Liver (tissue), 9 donors: Measurements from ENCODE around the gene SETD1A. TPM values are rescaled to one million over a fixed set of nuclear protein-coding genes. Genes with fewer than 3 reads are reported as not detected.

ENCODE experiments used
- DNase-seq: peaks from one replicate; pipeline ENCODE4 v3.0.0-alpha.2; 2017; ENCODE audit warnings: low spot score
- H3K27ac ChIP-seq, 2 donors: one replicate each; pipeline ENCODE4 v1.7.0; 2013; ENCODE audit warnings: inconsistent platforms in 2 of 2, low read length in 2 of 2, control low read depth in 1 of 2, low read depth in 1 of 2, mild to moderate bottlenecking in 1 of 2
- H3K27me3 ChIP-seq, 4 donors: one replicate each; pipeline versions ENCODE4 v1.6.1 to v1.7.0; 2013; ENCODE audit warnings: low read length in 3 of 4, inconsistent platforms in 1 of 4, mild to moderate bottlenecking in 1 of 4, moderate library complexity in 1 of 4; ENCODE audit not compliant: control insufficient read depth in 4 of 4, insufficient read depth in 4 of 4
- H3K36me3 ChIP-seq, 4 donors: one replicate each; pipeline versions ENCODE4 v1.6.1 to v1.7.0; 2013; ENCODE audit warnings: low read length in 3 of 4, mild to moderate bottlenecking in 3 of 4, low read depth in 1 of 4, moderate library complexity in 1 of 4; ENCODE audit not compliant: control insufficient read depth in 4 of 4, insufficient read depth in 3 of 4
- H3K4me1 ChIP-seq, 4 donors: one replicate each; pipeline versions ENCODE4 v1.6.1 to v1.7.0; 2013; ENCODE audit warnings: low read length in 3 of 4, mild to moderate bottlenecking in 3 of 4, moderate library complexity in 1 of 4; ENCODE audit not compliant: control insufficient read depth in 4 of 4, insufficient read depth in 4 of 4
- H3K4me3 ChIP-seq, 3 donors: one replicate each; pipeline versions ENCODE4 v1.6.1 to v1.7.0; 2013; ENCODE audit warnings: low read length in 3 of 3, control low read depth in 1 of 3, low read depth in 1 of 3, mild to moderate bottlenecking in 1 of 3
- H3K9ac ChIP-seq, 2 donors: one replicate each; pipeline ENCODE4 v1.7.0; 2013; ENCODE audit warnings: low read length in 2 of 2, mild to moderate bottlenecking in 2 of 2, moderate library complexity in 2 of 2, control low read depth in 1 of 2, low read depth in 1 of 2
- H3K9me3 ChIP-seq, 4 donors: one replicate each; pipeline versions ENCODE4 v1.6.1 to v1.7.0; 2013; ENCODE audit warnings: low read length in 3 of 4; ENCODE audit not compliant: control insufficient read depth in 4 of 4
- CTCF ChIP-seq: fragments of 150-350 bp; IDR thresholded peaks from 2 replicates; pipeline ENCODE4 v1.5.1; 2017; ENCODE audit warnings: improper control_type of control experiment, low read depth, low read length; ENCODE audit not compliant: missing input control
- EGR1 ChIP-seq, 2 donors: IDR thresholded peaks; 2 replicates each; pipeline ENCODE4 v1.6.1; 2016 to 2018; ENCODE audit warnings: antibody characterized with exemption in 2 of 2, low read depth in 2 of 2
- FOXA1 ChIP-seq: IDR thresholded peaks from 2 replicates; pipeline ENCODE4 v1.6.1; 2016; ENCODE audit warnings: antibody characterized with exemption
- FOXA2 ChIP-seq: IDR thresholded peaks from 2 replicates; pipeline ENCODE4 v1.6.1; 2016; ENCODE audit warnings: antibody characterized with exemption
- GABPA ChIP-seq, 2 donors: IDR thresholded peaks in 1 of 2; conservative IDR thresholded peaks in 1 of 2; 2 replicates each; pipeline ENCODE4 v1.6.1; 2016; ENCODE audit warnings: antibody characterized with exemption in 2 of 2, mild to moderate bottlenecking in 1 of 2, moderate library complexity in 1 of 2
- HNF4A ChIP-seq, 2 donors: conservative IDR thresholded peaks; 2 replicates each; pipeline ENCODE4 v1.6.1; 2016; ENCODE audit warnings: antibody characterized with exemption in 2 of 2, mild to moderate bottlenecking in 2 of 2
- HNF4G ChIP-seq: IDR thresholded peaks from 2 replicates; pipeline ENCODE4 v1.6.1; 2016; ENCODE audit warnings: antibody characterized with exemption
- JUND ChIP-seq, 2 donors: IDR thresholded peaks; 2 replicates each; pipeline ENCODE4 v1.6.1; 2016; ENCODE audit warnings: antibody characterized with exemption in 2 of 2
- MAX ChIP-seq: IDR thresholded peaks from 2 replicates; pipeline ENCODE4 v1.6.1; 2016; ENCODE audit warnings: antibody characterized with exemption
- NR2F2 ChIP-seq: IDR thresholded peaks from 2 replicates; pipeline ENCODE4 v1.6.1; 2016; ENCODE audit warnings: antibody characterized with exemption
- RAD21 ChIP-seq, 2 donors: IDR thresholded peaks; 2 replicates each; pipeline ENCODE4 v1.6.1; 2016; ENCODE audit warnings: antibody characterized with exemption in 2 of 2, mild to moderate bottlenecking in 2 of 2
- REST ChIP-seq: IDR thresholded peaks from 2 replicates; pipeline ENCODE4 v1.6.1; 2016; ENCODE audit warnings: antibody characterized with exemption, mild to moderate bottlenecking
- RXRA ChIP-seq, 2 donors: IDR thresholded peaks; 2 replicates each; pipeline ENCODE4 v1.6.1; 2017 to 2018; ENCODE audit warnings: antibody characterized with exemption in 2 of 2, mild to moderate bottlenecking in 1 of 2
- SP1 ChIP-seq: IDR thresholded peaks from 2 replicates; pipeline ENCODE4 v1.6.1; 2018; ENCODE audit warnings: antibody characterized with exemption, mild to moderate bottlenecking
- TAF1 ChIP-seq: conservative IDR thresholded peaks from 2 replicates; pipeline ENCODE4 v1.6.1; 2016; ENCODE audit warnings: antibody characterized with exemption, mild to moderate bottlenecking
- YY1 ChIP-seq: IDR thresholded peaks from 2 replicates; pipeline ENCODE4 v1.6.1; 2016; ENCODE audit warnings: antibody characterized with exemption, mild to moderate bottlenecking
- ZBTB33 ChIP-seq: IDR thresholded peaks from 2 replicates; pipeline ENCODE4 v1.6.1; 2016; ENCODE audit warnings: antibody characterized with exemption
- WGBS: extraction: QIAGEN DNeasy Blood & Tissue Kit; methylation state at CpG from one replicate; pipeline ENCODE4 v1.1.7; 2013; 5-methylcytosine and 5-hydroxymethylcytosine counted together
- polyA plus RNA-seq, 2 donors: library from polyadenylated mRNA; stranded (reverse) in 1 of 2; unstranded in 1 of 2; fragments of 200-250 nt in 1 of 2; fragments of >200 nt in 1 of 2; fragmentation: Nextera tagmentation in 1 of 2; extraction: Ambion mirVana in 1 of 2; gene quantifications; one replicate each; pipeline versions ENCODE4 v1.2.1 to v1.2.3, GENCODE V29; 2013 to 2015
- total RNA-seq, 2 donors: library from RNA; depleted of rRNA; stranded (reverse); fragments of >200 nt; gene quantifications; one replicate each; pipeline ENCODE4 v1.2.3, GENCODE V29; 2014
- TF ChIP-seq, protein P1 (sequence below): IDR thresholded peaks from 2 replicates; pipeline ENCODE4 v1.6.1; 2016; ENCODE audit warnings: antibody characterized with exemption
- donor health status: healthy.
- donor health status: healthy.
- donor health status: healthy.
- donor health status: healthy.
- donor health status: healthy.

The SETD1A gene
- total and polyA plus RNA-seq, 4 donors, result 2.7 to 4.9 (median 3.7) TPM

- Histone ChIP-seq H3K27ac (no peak overlapping the region), H3K36me3 (peaks cover 6 to 64% (median 28%) of the 10 kb centered on the region in 4 donors), H3K9ac (no peak overlapping the region), H3K4me1 (no peaks in the 10 kb centered on the region), H3K4me3 (no peak overlapping the region), H3K27me3 (no peaks in the 10 kb centered on the region), H3K9me3 (no peaks in the 10 kb centered on the region)
- DNase-seq, result no peak
- TF ChIP-seq, protein P1, sequence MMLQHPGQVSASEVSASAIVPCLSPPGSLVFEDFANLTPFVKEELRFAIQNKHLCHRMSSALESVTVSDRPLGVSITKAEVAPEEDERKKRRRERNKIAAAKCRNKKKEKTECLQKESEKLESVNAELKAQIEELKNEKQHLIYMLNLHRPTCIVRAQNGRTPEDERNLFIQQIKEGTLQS, result no peak
- TF ChIP-seq JUND (IDR thresholded peaks at IDR 0.05), result no peak
- no peak for TF ChIP-seq SP1
- no peak for TF ChIP-seq ZBTB33
- no peak for TF ChIP-seq TAF1
- TF ChIP-seq HNF4A (conservative IDR thresholded peaks at IDR 0.05), result no peak
- no peak for TF ChIP-seq EGR1 (IDR thresholded peaks at IDR 0.05; ENCODE audit: low read depth in 2 of 2)
- TF ChIP-seq YY1, result no peak
- TF ChIP-seq NR2F2, result no peak
- TF ChIP-seq REST, result no peak
- no peak for TF ChIP-seq GABPA (IDR thresholded peaks at IDR 0.05 in 1 of 2, conservative IDR thresholded peaks at IDR 0.05 in 1 of 2)
- TF ChIP-seq FOXA2, result no peak
- TF ChIP-seq RXRA (IDR thresholded peaks at IDR 0.05), result no peak
- no peak for TF ChIP-seq RAD21 (IDR thresholded peaks at IDR 0.05)
- no peak for TF ChIP-seq MAX
- 94% methylated on average over 62 of the region's 62 CpGs for WGBS
These were observed 21.8 kb downstream of the SETD1A start for GRCh38 chr16:30979170-30980022.

GRCh38 chr16:30980023-30980371, 22.4 kb downstream of the SETD1A start:
- H3K27ac ChIP-seq, result no peak overlapping the region
- H3K27me3 ChIP-seq, result no peaks in the 10 kb centered on the region
- peaks cover 0 to 3% (median 2%) of the 10 kb centered on the region in 4 donors for H3K4me1 ChIP-seq
- H3K36me3 ChIP-seq, result peaks cover 6 to 63% (median 27%) of the 10 kb centered on the region in 4 donors
- H3K9me3 ChIP-seq, result no peaks in the 10 kb centered on the region
- H3K4me3 ChIP-seq, result no peak overlapping the region
- no peak for DNase-seq
- TF ChIP-seq CTCF (no peak), HNF4G (no peak), YY1 (no peak), FOXA2 (no peak), REST (no peak), FOXA1 (no peak)
- H3K9ac ChIP-seq, result no peak overlapping the region
- WGBS, result 95% methylated on average over 15 of the region's 15 CpGs
